NK-92 treated with Interleukin-12 subunit alpha and Interleukin-12 subunit beta, amount 100 ng/mL, for 24 hours (cell line): ENCODE measurements around the gene CDCP2.

Experiments
- DNase-seq: peaks from one replicate; lab custom pipeline; 2025; lab: John Stamatoyannopoulos, UW

Gene CDCP2

GRCh38 chr1:54136963-54137533 lies 15.8 kb downstream of the CDCP2 start:
- DNase-seq: no peak

- DNase-seq: no peak
Measured at GRCh38 chr1:54136269-54136896, 16.4 kb downstream of the CDCP2 start.

GRCh38 chr1:54135436-54136120 lies 17.2 kb downstream of the CDCP2 start:
- DNase-seq: no peak

GRCh38 chr1:54134295-54134694 lies 18.5 kb downstream of the CDCP2 start:
- no peak for DNase-seq

GRCh38 chr1:54132495-54132894 lies 20.3 kb downstream of the CDCP2 start:
- DNase-seq: no peak

- DNase-seq: no peak
Measured at GRCh38 chr1:54131419-54131818, 21.4 kb downstream of the CDCP2 start.

- DNase-seq: no peak
Measured at GRCh38 chr1:54129858-54130257, 22.9 kb downstream of the CDCP2 start.

- DNase-seq: no peak
Measured at GRCh38 chr1:54127594-54128300, 25.1 kb downstream of the CDCP2 start.

- no peak for DNase-seq
Measured at GRCh38 chr1:54126271-54126815, 26.5 kb downstream of the CDCP2 start.

GRCh38 chr1:54125386-54126070 lies 27.3 kb downstream of the CDCP2 start:
- DNase-seq: no peak

GRCh38 chr1:54124906-54125305 lies 27.9 kb downstream of the CDCP2 start:
- DNase-seq: no peak

- DNase-seq: no peak
Measured at GRCh38 chr1:54124472-54124871, 28.3 kb downstream of the CDCP2 start.

- no peak for DNase-seq
Measured at GRCh38 chr1:54122992-54123391, 29.8 kb downstream of the CDCP2 start.

- DNase-seq: no peak
Measured at GRCh38 chr1:54122135-54122751, 30.6 kb downstream of the CDCP2 start.

- no peak for DNase-seq
Measured at GRCh38 chr1:54121482-54122134, 31.2 kb downstream of the CDCP2 start.

GRCh38 chr1:54120698-54121481 lies 31.9 kb downstream of the CDCP2 start:
- no peak for DNase-seq

- DNase-seq: no peak
Measured at GRCh38 chr1:54120018-54120697, 32.6 kb downstream of the CDCP2 start.

GRCh38 chr1:54118704-54119103 lies 34.1 kb downstream of the CDCP2 start:
- DNase-seq: no peak

- DNase-seq: no peak
Measured at GRCh38 chr1:54117815-54118563, 34.8 kb downstream of the CDCP2 start.
